Esophagus muscularis mucosa (tissue), 4 donors: ENCODE results near the gene CPNE5.

Source experiments
- CTCF ChIP-seq, 3 experiments: fragments of 200-600 bp in 2 of 3; fragments of 450-650 bp in 1 of 3; sonication (generic) in 2 of 3; IDR thresholded peaks; one replicate each; pipeline ENCODE4 v1.5.1; 2017 to 2019; ENCODE audit warnings: antibody characterized with exemption in 3 of 3, mild to moderate bottlenecking in 2 of 3, moderate library complexity in 1 of 3
- EP300 ChIP-seq: sonication (generic); formaldehyde crosslinking; IDR thresholded peaks from one replicate; pipeline ENCODE4 v1.6.1; 2017; ENCODE audit warnings: antibody characterized with exemption
- POLR2A ChIP-seq: fragments of 450-650 bp; IDR thresholded peaks from one replicate; pipeline ENCODE4 v1.6.1; 2017; ENCODE audit warnings: antibody characterized with exemption, moderate library complexity, mild to moderate bottlenecking, low read depth
- POLR2AphosphoS5 ChIP-seq, 2 donors: sonication (generic); formaldehyde crosslinking; IDR thresholded peaks; one replicate each; pipeline ENCODE4 v1.6.1; 2017; ENCODE audit warnings: antibody characterized with exemption in 2 of 2

DNA sequence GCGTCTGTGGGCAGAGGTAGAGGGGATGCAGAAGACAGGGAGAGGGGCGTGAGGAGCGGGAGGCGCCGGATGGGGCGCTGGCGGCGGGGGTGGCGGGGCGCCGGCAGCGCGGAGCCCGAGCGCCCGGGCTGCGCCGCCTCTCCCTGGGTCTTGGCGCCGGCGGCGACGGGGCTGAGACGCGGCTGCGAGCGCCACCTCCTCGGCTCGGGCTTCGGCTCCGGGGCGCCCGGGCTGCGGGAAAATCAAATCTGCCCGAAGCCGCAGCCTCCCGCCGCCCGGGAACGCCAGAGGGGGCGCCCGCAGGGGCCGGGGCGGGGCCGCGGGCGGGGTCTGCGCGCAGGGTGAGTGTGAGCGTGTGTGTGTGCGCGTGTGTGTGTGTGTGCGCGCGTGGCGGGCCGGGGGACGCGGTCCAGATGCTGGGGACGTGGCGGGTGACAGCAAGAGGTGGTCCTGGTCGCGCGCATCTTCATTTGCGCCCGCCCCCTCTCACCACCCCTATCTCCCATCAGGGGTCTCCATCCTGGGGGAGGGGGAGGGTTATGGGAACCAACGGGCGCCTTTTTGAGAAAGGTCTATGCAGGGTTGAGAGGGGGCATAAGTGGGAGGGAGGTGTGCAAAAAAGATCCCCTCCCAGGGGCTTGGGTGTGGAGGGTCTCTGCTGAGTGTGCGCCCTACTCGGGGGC lies 646 bp upstream of the CPNE5 start:
- TF ChIP-seq CTCF (IDR thresholded peaks at IDR 0.05): peak in 1 of 3 experiments; percentile 30
- TF ChIP-seq POLR2A: no peak
- TF ChIP-seq POLR2AphosphoS5 (IDR thresholded peaks at IDR 0.05): no peak
- no peak for TF ChIP-seq EP300
